GM03348 (cell line): ENCODE results near the gene PTPRZ1.

ENCODE experiments used
- DNase-seq: peaks from one replicate; pipeline ENCODE4 v3.0.0; 2012; ENCODE audit warnings: low spot score

Gene PTPRZ1

DNA sequence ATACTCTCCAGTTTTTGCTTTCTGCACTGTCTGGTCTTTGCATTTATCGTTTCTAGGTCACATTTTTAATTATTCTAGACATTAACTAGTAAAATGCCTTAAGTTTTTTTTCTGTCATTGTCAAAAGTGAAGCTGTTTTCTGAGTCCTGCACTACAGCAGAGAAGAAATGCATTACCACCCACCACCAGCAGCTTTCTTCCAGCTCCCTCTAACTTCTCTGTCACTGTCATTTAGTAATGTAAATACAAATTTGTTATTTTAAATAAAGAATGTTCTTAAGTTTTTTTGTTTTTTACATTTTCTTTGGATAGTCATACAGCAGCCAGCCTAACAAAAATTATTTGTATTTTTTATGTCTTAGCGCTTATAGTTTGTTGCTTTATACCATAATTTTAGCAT is 18.8 kb downstream of the PTPRZ1 start:
- no peak for DNase-seq

DNA sequence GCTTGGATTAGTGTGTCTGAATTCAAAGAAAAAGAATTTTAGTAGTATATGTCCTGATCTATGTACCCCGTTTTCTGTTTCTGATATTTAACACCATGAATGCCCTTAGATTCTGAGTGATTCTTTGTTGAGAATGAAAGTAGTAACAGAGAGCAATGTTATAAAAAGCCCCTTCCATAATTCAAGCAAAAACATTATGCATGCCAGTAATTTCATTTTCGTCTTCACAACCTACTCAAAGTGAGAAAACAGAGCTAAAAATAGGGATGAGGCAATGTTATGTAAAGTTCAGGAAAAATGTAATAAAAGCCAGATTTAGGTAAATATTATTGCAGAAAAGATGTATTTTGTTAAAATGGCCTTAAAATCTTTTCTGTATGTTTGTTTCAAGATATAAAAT is 28.1 kb downstream of the PTPRZ1 start:
- DNase-seq: no peak

DNA sequence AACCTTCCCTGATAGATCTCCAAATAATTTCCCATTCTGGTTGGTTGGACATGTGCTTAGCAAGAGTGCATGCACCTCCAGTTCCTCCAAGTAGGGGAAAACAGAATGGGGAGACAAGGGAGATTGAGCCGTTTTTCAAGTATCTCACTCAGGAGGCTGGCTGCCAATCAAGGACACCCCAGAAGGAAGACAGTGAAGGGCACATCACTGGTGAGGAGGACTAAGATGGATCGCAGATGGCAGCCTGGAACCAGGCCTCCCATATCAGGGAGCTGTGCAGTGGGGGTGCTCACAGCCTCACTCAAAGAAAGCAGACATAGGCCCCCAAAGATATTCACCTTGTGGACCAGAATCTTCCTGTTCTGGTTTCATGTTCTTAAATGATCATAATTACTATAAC is 31.2 kb downstream of the PTPRZ1 start:
- DNase-seq: no peak

DNA sequence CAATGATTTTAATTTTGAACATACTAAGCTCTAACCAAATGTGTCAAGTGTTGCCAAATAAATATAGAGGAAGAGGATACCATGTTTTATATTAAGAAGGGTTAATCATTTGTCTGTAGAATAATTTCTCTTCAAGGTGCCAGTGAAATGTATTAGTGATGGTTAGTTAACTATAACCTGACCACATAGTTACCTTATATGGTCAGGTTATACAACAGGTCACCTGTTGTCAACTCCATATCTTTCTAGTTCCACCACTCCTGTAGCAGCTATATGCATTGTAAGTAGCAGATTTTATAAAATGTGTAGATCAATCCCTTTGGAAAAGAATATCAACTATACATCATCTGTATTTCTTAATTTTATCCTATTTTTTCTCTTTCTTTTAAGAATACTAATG is 35.1 kb downstream of the PTPRZ1 start:
- DNase-seq: no peak

DNA sequence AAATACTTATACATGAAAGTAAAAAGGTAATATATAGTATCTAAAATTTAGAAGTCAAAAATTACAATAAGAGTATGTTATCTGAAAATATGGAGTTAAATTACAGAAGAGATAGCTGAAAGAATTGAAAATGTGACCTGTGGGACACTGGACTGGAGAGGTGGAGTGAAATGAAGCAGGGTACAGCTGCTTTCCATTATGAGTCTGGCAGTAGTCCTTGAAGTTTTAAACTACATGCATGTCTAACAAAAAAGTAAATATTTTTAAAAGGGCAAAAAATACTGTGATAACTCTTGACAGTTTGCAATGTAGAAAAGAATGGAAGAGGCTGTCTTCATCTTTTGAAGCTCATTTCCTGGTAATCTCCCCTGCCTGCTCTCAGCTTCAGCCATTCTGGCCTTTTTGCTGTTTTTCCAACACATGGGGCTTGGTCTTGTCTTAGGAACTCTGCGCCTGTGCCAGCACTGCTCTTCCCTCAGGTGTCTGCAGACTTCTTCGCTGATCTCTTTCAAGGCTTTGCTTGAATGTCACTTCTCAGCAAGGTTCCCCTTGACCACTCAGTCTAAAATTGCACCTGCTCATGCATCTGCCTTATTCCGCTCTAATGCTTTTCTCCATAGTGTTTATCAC is 36.9 kb downstream of the PTPRZ1 start:
- no peak for DNase-seq

DNA sequence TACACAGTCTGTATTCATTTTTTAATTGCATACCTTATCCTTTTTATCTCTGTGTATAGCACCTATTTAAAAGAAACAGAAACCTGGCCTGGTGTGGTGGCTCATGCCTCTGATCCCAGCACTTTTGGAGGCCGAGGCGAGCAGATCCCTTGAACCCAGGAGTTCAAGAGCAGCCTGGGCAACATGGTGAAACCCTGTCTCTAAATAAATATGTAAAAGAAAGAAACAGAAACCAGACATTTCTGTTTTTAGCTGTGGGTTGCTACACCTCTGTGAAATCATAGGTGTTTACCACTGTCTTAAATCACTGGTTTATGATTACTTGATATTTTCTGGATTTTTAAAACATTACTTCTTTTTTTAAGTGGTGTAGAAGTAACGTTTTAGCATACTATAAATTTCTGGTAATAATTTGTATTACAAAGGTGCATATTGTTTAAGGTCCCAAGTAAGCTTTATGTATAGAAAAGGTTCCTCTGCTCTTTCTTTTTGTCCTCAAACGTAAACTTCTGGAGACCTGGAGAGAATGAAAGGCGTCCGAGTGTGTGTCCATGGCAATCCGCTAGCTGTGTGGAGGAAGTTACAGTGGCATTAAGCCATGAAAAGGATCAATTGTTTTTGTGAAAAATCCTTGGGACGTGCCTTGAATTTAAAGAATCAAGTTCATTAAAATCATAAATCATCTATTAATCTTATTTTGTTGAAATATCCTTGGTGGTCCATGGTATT is 41.1 kb downstream of the PTPRZ1 start:
- no peak for DNase-seq

DNA sequence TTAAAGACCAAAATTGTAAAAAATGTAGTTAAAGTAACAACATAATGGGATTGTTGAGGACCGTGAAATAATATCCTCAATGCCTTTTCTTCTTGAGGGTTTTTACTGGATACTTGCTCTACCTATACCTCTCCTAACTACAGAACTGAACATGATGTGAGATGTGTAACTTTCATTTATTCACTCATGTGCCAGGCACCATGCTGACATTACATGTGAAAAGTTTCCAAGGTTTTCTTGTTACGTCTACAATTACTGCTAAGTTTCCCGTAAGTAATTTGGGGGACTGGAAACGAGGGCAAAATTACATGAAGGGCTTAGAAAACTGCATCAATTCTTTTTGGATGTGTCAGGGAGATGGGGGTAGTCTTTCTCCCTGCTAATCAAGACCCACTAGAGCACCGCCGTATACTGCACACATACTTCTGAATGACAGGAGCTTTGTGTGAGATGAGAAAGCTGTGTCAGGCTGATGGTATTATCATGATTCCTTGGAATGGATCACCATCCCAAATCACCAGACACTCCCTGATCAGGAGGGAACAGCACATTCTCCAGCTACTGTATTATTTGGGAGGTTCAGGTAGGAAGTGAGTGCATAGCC is 41.8 kb downstream of the PTPRZ1 start:
- DNase-seq: no peak

DNA sequence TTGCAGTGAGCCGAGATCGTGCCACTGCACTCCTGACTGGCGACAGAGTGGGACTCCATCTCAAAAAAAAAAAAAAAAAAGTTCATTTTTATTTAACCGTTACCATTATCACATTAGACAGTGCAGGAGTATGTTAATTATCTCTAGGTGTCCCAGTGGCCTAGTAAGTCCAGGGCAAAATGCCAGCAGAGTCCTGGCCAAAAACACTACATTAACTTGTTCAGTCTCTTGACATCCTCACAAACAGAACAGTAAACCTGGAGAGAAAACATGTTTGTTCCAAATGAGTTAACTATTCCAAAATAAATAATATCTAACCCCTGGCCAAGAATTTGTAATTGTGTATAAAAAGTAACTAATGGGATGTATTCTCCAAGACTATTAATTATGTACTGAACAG is 43.2 kb downstream of the PTPRZ1 start:
- no peak for DNase-seq

DNA sequence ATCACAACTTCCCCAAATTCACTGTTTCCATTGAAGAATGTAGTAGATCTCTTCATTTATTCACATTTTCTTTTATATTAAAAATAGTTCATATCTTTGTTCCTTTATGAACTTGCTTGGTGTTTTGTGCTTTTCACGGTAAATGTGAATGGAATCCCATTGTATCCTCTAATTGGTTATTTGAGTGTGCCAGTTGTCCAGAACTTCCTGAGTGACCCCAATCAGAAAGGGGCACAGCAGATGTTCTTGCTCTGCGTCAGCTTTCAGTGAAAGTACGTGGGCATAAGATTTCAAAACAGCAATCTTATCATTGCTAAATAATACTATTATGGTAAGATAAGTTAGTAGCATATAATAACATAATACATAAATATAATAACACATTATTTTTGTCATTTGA is 47.0 kb downstream of the PTPRZ1 start:
- no peak for DNase-seq

DNA sequence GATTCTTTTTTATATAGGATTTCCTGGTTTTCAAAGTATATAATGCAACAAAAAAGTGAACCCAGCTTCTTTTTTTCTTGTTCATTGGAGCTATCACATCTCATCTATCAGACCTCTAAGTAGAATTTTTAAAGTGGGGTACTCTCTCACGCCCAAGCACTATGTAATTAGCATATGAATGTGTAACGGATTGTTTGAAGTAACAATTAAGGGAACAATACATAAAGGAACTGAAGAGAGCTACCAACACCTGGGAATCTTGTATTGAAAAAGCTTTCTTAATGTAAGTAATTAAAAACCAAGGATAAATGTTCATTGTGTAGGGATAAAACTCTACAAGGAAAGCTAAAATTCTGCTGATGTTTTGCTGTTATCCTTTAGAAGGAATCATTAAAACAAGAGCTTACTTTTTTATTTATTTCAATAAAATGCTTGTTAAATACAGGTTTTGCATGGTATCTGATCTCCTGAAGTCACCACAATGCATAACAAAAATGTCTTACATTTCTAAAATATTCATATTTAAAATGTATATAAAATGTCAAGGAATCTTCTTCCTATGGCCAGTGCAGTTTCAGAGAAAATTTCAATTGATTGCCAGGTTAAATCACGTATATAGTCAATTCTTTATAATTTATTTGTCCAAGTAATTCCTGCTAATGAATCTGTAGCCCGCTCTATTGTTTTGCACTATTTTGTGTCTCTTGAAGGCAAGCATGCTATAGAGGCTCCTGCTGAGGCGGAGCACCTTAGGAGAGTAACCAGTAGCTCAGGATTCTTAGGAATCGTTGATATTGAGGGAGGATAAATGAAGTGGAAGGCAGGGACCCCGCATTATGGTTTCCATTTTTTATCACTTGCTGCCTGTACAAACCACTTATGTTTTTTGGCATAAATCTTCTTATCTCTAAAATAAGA is 51.6 kb downstream of the PTPRZ1 start:
- no peak for DNase-seq

DNA sequence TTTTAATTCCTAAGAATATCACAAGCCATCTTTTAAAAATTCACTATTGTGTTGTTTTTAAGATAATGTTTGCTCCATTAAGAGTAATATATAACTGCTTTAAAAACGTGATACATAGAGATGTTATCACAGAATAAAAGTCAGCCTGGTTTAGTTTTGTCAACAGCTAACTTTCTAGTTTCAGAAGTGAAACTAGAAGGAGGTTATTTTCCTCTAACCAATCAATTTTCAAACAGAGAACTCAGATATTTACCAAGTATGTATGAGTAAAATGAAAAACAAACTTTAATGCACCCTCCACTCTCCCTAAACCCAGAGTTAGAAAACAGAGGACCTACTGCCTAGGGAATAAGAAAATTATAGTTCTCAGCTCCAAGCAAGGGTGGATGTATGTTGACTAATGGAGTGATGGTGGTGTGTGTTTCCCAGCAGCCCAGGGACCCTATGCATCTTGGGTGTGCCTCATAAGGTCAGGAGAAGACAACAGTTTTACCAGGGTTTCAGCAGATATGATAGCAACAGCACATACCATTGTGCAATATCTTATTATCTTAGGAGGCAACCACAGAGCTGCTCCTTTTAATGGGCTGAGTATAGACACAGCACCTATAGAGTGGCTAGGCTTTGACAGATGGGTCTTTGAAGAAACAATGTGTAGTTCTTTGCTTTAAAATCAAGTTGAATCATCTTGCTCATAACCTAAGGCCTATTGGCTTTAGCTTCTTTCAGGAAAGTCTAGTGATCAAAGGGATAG is 58.4 kb downstream of the PTPRZ1 start:
- DNase-seq: no peak

DNA sequence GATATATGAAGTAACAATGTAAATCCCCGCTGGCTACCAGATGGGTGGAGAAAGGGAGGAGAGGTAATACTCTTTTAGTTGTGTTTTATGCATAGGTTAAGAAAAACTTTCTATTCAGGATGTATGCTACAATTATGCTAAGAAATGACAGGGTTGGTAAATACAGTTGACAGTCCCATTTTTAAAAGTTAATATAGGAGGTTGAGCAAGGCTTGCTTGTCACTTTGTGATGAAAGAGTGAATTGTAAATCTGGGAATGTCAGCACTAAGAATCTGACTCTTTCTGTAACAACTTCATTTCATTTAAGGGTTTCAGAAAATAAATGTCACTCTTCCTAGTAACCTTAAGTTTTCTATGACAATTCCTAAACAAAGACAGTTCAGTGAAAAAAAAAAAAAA is 59.8 kb downstream of the PTPRZ1 start:
- DNase-seq: no peak

DNA sequence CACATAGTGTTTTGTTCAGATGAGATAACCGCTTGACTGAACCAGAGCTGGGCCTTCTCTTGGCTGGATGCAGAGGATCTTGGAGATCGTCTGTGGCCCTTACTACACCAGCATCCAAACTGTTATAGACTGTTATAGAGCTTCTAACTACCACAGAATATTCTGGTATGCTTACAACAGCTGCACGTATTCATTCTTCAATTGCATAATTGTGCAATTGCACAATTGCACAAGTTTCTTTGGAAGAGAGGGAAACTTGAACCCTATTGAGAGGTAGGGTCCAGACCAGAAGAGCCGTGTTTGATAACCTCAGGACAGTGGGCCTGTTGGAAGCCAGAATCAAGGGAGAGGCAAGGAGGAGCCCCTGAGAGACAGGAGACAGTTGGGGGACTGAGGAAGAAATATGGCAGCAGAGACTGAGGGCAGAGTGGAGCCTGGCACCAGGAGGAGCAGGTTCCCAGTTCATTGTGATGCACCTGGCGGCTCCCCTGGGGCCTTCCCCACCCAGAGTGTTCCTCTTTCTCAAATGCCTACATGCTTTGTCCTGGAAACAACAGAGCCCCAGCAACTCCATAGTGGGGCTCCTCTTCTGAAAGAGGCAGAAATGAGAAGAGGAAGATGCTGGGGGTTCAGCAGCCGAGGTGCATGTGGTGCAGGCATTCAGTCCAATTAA is 64.1 kb downstream of the PTPRZ1 start:
- no peak for DNase-seq

DNA sequence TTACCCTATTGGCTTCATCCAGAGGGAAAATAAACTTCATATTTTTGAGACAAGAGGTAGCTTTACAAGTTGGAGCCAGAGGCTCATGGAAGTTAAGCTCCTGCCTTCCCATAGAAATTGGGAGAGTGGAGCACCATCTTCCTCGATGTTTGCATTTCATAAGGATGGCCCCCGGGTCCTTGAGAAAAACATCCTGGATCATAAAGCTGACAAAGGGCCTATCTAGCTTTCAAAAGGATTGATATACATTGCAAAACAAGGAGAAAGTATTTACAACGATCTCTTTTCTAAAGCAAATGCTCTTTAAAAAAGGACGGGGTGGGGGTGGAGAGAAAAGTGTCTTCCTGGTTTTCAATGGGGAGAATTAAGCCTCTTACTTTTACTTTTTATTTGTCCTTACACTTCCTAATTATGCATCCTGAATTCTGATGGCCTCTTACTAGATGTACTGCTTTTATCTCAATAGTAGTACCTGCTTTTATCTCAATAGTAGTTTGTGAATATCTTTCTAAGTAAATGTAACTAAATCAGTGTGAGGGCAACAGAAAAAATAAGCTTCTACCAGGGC is 65.6 kb downstream of the PTPRZ1 start:
- DNase-seq: no peak

DNA sequence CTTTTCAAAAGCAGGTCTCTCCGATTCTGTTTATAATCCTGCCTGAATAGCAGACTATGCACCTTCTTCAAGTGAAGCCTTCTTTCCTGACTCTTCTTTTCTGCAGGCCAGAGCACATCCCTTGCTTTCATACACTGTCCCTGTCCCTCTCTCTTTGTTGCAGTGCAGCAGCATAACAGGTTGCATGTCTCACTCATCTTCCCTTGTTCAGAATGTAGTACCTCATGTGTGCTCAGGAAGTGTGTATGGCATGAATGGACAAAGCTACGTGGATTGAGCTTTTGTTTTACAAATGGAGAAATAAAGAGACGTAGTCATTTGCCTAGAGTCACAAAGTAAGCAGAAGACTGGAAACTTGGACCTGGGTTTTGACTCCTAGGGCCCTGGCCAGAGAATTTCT is 68.0 kb downstream of the PTPRZ1 start:
- no peak for DNase-seq

DNA sequence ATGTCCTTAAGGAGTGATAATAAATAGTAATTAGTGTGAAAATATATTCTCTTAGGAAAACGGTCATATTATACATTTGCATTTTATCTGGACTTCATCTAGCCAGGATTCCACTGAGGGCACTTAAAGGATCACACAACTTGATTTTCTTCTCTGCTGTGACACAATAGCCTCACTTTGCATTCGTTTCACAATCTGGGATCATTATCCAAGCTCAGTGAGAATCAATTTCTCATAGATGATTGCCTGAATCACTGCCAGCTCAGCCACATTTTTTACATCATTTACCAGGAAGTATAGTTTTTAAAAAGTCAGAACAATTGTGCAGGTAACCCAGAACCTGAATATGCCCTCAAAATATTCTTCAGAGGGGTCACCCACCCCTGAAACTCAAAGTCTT is 68.9 kb downstream of the PTPRZ1 start:
- DNase-seq: no peak

DNA sequence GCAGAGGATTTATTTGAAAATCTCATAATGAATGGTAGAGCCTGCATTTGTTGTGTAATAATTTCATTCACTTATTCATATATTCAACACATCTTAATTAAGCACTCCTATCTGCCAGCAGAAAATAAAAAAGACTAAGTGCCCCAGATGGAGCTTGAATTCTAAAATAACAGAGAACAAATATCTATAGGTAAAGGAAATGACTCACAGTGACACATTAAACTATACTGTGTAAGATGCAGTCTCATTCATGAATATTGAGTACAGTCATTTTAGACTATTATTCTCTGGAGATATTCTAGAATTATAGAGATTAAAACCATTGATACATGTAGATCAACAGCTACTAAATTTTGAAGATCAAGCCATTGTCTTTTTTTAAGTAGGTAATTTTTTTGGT is 72.1 kb downstream of the PTPRZ1 start:
- no peak for DNase-seq

DNA sequence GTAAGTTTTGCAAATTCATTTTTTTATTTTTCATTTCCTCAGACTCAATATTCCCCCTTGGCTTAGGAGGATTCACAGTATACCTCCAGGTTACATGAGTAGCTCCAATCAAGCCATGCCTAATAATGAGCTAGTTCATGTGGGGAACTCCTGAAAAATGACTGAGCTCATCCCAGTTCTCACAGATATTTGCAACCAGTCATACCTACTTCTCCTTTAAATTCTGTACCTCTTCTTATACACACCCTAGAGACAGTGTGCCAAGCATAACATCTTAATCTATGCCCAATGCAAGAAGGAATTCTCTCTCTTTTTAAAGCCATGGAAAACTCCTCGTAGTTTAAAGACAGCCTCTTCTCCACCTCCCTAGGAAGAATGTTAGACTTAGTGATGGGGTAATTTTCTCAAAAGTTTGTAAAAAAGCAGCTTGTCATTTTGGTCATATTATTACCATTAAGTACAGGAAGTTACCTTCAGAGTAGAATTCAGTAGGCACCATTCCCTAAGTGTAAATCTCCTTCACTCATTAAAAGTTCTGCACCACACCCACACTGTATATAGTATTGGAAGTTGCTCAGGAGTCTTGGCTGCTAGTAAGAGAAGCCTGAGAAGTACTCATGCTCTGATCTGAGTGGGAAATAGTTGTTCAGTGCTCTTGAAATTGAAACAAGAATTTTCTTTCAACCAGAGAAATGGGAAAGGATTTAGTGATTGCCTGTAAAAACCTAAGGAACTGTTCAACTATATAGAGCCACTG is 72.7 kb downstream of the PTPRZ1 start:
- DNase-seq: no peak

DNA sequence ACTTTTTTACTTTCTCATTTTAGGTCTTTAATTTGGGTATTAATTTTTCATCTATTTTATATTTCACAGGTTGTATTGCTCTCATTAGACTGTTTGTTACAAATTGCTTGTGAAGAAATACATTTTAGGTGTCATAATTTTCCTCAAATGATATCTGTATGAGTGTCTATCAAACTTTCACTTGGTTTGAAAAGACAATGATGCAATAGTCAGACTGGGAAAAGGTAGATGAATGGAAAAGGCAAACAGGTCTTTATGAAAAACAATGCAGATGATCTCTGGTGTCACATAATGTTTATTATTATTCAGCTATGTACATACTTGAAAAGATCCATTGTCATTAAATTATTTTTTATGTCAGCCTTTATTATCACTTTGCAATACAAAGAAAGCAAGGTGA is 80.2 kb downstream of the PTPRZ1 start:
- no peak for DNase-seq

DNA sequence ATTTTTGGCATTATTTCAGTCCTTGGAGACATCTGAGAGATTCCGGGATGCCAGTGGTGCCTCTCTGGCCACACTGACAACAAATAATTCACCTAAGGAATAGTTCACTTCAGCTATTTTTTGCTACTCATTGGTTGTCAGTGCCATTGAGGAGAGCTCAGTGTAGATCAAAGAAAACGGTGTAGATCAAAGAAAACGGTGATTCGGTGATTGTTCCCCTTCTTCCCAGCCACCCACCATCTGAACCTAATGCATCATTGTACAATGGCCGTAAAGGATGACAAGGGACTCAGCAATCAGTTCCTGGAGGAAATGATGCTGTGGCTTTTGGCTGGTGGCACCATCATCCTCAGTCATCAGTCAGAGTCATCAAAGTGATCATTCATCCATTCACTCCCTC is 80.6 kb downstream of the PTPRZ1 start:
- no peak for DNase-seq
